ENCODE measurements around the gene CXCL12.

DNA sequence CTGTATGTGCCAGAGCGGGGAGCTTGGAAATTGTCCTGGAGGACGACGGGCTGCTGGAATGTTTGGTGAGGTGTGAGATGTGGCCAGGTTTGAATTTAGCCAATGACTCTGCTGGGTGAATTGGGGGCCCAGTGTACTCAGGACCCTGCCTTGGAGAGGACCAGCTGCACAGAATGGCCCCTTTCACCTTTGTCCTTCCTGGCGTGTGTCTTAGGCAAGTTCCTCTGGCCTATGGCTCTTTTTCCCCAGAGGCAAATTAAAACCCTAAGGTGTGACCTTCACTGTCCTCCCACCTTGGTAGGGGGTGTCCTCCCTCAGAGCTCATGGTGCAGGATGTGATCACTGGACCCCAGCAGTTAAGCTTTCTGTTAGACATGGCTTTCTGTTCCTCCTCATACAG lies 47.8 kb downstream of the CXCL12 start:
- TF ChIP-seq SMC3 (IDR thresholded peaks at IDR 0.05; ENCODE audit: low read depth, low read length) (no peak), FOXM1 (IDR thresholded peaks at IDR 0.05; ENCODE audit: low read depth) (no peak), RFX5 (IDR thresholded peaks at IDR 0.05; ENCODE audit: low read length) (no peak), MEF2A (IDR thresholded peaks at IDR 0.05; ENCODE audit: borderline replicate concordance, low read depth) (no peak), RAD21 (IDR thresholded peaks at IDR 0.05; ENCODE audit: low read length) (no peak), EP300 (IDR thresholded peaks at IDR 0.05; ENCODE audit: borderline replicate concordance in 1 of 2, low read depth in 1 of 2, low read length in 1 of 2) (no peak), POLR2AphosphoS5 (IDR thresholded peaks at IDR 0.05; ENCODE audit: low read depth, low read length) (no peak), CHD2 (IDR thresholded peaks at IDR 0.05; ENCODE audit: low read length, partially characterized antibody) (no peak)
- TF ChIP-seq, protein P1, sequence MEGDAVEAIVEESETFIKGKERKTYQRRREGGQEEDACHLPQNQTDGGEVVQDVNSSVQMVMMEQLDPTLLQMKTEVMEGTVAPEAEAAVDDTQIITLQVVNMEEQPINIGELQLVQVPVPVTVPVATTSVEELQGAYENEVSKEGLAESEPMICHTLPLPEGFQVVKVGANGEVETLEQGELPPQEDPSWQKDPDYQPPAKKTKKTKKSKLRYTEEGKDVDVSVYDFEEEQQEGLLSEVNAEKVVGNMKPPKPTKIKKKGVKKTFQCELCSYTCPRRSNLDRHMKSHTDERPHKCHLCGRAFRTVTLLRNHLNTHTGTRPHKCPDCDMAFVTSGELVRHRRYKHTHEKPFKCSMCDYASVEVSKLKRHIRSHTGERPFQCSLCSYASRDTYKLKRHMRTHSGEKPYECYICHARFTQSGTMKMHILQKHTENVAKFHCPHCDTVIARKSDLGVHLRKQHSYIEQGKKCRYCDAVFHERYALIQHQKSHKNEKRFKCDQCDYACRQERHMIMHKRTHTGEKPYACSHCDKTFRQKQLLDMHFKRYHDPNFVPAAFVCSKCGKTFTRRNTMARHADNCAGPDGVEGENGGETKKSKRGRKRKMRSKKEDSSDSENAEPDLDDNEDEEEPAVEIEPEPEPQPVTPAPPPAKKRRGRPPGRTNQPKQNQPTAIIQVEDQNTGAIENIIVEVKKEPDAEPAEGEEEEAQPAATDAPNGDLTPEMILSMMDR (IDR thresholded peaks at IDR 0.05) = no peak
- TF ChIP-seq, protein P2, sequence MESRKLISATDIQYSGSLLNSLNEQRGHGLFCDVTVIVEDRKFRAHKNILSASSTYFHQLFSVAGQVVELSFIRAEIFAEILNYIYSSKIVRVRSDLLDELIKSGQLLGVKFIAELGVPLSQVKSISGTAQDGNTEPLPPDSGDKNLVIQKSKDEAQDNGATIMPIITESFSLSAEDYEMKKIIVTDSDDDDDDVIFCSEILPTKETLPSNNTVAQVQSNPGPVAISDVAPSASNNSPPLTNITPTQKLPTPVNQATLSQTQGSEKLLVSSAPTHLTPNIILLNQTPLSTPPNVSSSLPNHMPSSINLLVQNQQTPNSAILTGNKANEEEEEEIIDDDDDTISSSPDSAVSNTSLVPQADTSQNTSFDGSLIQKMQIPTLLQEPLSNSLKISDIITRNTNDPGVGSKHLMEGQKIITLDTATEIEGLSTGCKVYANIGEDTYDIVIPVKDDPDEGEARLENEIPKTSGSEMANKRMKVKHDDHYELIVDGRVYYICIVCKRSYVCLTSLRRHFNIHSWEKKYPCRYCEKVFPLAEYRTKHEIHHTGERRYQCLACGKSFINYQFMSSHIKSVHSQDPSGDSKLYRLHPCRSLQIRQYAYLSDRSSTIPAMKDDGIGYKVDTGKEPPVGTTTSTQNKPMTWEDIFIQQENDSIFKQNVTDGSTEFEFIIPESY (IDR thresholded peaks at IDR 0.05; ENCODE audit: borderline replicate concordance, low read depth) = no peak
- TF ChIP-seq, protein P3, sequence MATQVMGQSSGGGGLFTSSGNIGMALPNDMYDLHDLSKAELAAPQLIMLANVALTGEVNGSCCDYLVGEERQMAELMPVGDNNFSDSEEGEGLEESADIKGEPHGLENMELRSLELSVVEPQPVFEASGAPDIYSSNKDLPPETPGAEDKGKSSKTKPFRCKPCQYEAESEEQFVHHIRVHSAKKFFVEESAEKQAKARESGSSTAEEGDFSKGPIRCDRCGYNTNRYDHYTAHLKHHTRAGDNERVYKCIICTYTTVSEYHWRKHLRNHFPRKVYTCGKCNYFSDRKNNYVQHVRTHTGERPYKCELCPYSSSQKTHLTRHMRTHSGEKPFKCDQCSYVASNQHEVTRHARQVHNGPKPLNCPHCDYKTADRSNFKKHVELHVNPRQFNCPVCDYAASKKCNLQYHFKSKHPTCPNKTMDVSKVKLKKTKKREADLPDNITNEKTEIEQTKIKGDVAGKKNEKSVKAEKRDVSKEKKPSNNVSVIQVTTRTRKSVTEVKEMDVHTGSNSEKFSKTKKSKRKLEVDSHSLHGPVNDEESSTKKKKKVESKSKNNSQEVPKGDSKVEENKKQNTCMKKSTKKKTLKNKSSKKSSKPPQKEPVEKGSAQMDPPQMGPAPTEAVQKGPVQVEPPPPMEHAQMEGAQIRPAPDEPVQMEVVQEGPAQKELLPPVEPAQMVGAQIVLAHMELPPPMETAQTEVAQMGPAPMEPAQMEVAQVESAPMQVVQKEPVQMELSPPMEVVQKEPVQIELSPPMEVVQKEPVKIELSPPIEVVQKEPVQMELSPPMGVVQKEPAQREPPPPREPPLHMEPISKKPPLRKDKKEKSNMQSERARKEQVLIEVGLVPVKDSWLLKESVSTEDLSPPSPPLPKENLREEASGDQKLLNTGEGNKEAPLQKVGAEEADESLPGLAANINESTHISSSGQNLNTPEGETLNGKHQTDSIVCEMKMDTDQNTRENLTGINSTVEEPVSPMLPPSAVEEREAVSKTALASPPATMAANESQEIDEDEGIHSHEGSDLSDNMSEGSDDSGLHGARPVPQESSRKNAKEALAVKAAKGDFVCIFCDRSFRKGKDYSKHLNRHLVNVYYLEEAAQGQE (IDR thresholded peaks at IDR 0.05; ENCODE audit: low read depth, low read length) = no peak
- TF ChIP-seq, protein P4, sequence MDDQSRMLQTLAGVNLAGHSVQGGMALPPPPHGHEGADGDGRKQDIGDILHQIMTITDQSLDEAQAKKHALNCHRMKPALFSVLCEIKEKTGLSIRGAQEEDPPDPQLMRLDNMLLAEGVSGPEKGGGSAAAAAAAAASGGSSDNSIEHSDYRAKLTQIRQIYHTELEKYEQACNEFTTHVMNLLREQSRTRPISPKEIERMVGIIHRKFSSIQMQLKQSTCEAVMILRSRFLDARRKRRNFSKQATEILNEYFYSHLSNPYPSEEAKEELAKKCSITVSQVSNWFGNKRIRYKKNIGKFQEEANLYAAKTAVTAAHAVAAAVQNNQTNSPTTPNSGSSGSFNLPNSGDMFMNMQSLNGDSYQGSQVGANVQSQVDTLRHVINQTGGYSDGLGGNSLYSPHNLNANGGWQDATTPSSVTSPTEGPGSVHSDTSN (IDR thresholded peaks at IDR 0.05) = no peak
- TF ChIP-seq, protein P5, sequence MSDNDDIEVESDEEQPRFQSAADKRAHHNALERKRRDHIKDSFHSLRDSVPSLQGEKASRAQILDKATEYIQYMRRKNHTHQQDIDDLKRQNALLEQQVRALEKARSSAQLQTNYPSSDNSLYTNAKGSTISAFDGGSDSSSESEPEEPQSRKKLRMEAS (IDR thresholded peaks at IDR 0.05; ENCODE audit: low read depth) = no peak
